ENCODE measurements around the gene MMP13. TPM values are rescaled to one million over a fixed set of nuclear protein-coding genes. Genes with fewer than 3 reads are reported as not detected.
"Not testable (repeated sequence)": the region's sequence is repeated elsewhere in the genome, so short reads cannot be mapped to it uniquely, and the experiment has no call there.

Gene MMP13
- total RNA-seq (not detected in 2 replicates), polyA plus RNA-seq (not detected in 2 replicates)

DNA sequence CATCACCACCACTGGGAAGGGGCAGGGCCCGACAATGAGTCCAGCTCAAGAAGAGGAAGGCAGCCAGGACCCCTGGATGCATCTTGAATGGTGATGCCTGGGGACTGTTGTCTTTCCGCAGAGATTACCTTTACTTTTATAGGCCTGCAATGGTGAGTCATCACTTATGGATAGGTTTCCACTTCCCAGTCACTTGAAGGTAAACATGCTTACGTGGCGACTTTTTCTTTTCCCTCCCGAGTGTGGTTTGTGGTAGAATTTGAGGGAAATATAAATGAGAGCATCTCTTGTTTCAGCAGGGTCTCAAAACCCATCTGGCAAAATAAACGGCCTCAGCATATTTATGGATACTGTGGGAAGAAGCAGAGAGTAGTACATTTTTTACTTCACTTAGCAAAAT, at the start of gene MMP13:
TSS of gene MMP13 (minus strand) at position 109 of the 400 bp plus-strand sequence. CDS start at position 82, 27 bp downstream.
- DNase-seq (ENCODE audit: low read depth in 1 of 2, low spot score in 1 of 2): no peak
- Histone ChIP-seq H3K4me1 (ENCODE audit: low read depth) (no peaks in the 10 kb centered on the region), H3K36me3 (no peaks in the 10 kb centered on the region), H3K27ac (no peak within 1 kb of the TSS), H3K4me3 (no peak within 1 kb of the TSS), H3K9me3 (ENCODE audit: low read depth) (no peaks in the 10 kb centered on the region), H3K27me3 (no peaks in the 10 kb centered on the region)
- TF ChIP-seq, protein P1, sequence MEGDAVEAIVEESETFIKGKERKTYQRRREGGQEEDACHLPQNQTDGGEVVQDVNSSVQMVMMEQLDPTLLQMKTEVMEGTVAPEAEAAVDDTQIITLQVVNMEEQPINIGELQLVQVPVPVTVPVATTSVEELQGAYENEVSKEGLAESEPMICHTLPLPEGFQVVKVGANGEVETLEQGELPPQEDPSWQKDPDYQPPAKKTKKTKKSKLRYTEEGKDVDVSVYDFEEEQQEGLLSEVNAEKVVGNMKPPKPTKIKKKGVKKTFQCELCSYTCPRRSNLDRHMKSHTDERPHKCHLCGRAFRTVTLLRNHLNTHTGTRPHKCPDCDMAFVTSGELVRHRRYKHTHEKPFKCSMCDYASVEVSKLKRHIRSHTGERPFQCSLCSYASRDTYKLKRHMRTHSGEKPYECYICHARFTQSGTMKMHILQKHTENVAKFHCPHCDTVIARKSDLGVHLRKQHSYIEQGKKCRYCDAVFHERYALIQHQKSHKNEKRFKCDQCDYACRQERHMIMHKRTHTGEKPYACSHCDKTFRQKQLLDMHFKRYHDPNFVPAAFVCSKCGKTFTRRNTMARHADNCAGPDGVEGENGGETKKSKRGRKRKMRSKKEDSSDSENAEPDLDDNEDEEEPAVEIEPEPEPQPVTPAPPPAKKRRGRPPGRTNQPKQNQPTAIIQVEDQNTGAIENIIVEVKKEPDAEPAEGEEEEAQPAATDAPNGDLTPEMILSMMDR (IDR thresholded peaks at IDR 0.05; ENCODE audit: low read depth, low read length): no peak

DNA sequence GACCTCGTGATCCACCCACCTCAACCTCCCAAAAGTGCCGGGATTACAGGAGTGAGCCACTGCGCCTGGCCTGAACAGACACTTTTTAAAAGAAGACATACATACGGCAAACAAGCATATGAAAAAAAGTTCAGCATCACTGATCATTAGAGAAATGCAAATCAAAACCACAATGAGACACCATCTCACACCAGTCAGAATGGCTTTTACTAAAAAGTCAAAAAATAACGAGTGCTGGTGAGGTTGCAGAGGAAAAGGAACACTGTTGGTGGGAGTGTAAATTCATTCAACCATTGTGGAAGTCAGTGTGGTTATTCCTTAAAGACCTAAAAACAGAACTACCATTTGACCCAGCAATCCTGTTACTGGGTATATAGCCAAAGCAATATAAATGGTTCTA, 48.7 kb upstream of the MMP13 start:
- H3K27ac ChIP-seq; H3K9me3 ChIP-seq (ENCODE audit: low read depth); H3K4me3 ChIP-seq; H3K27me3 ChIP-seq; H3K36me3 ChIP-seq; DNase-seq (ENCODE audit: low read depth in 1 of 2, low spot score in 1 of 2); H3K4me1 ChIP-seq (ENCODE audit: low read depth): not testable (repeated sequence)

DNA sequence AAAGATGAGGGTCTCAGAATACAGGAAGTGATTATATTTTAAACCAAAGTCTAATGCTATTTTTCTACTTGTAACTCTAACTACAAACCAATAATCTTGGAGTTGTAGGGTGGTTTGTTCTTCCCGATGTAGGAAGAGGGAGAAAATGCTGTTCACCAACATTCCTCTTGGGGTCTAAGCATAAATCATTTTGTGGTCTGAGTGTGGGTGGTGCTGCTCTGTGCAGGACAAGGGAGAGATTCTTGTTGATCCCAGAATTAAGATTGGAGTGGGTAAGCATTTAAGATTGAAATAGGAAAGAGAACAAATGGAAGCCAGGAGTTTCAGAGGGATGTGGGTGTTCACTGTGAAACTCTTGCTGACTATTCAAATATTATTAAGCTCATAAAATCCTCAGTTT, 38.6 kb upstream of the MMP13 start:
- H3K36me3 ChIP-seq: no peaks in the 10 kb centered on the region
- no peaks in the 10 kb centered on the region for H3K27me3 ChIP-seq
- H3K27ac ChIP-seq: no peak overlapping the region
- no peaks in the 10 kb centered on the region for H3K4me1 ChIP-seq (ENCODE audit: low read depth)
- H3K4me3 ChIP-seq: no peak overlapping the region
- TF ChIP-seq, protein P1 (IDR thresholded peaks at IDR 0.05; ENCODE audit: low read depth, low read length): no peak
- H3K9me3 ChIP-seq (ENCODE audit: low read depth): no peaks in the 10 kb centered on the region
- no peak for DNase-seq (ENCODE audit: low read depth in 1 of 2, low spot score in 1 of 2)

DNA sequence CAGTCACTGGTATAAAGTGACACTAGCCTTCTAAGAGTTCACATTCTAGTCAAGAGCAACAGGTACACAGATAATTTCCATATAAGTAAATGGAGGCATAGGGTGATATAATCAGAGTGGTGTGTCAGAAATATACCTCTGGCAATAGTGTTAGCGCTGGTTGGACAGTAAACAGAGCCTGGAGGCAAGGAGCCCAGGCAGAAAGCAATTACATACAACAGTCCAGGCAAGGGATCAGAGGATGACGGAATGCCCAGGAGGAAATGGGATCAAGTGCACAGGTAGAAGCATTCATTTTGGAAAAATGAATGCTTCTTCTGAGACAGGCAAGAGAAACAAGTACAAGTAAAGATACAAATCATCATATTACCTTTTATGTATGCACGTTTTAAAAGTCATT, 36.2 kb upstream of the MMP13 start:
- DNase-seq (ENCODE audit: low read depth in 1 of 2, low spot score in 1 of 2): no peak
- H3K4me3 ChIP-seq: no peak overlapping the region
- H3K27me3 ChIP-seq: no peaks in the 10 kb centered on the region
- no peaks in the 10 kb centered on the region for H3K9me3 ChIP-seq (ENCODE audit: low read depth)
- H3K4me1 ChIP-seq (ENCODE audit: low read depth): no peaks in the 10 kb centered on the region
- no peak overlapping the region for H3K27ac ChIP-seq
- TF ChIP-seq, protein P1 (IDR thresholded peaks at IDR 0.05; ENCODE audit: low read depth, low read length): no peak
- no peaks in the 10 kb centered on the region for H3K36me3 ChIP-seq

DNA sequence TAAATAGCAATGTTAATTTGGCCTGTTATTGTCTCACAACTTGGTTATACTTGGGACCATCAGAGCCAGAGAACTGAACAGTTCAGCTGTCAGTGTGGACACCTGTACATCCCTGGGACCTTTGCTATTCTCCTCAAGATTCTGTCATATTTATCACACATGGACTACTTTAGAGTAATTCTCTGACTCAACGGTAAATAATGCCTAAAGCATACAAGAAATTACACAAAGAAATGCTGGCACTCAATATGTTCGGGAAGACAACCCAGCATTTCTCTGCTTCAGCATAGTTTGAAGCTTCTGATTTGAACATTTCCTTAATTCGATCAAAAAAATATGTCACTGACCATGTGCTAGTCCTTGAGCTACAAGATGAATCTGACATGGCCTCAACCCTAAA, 34.6 kb upstream of the MMP13 start:
- Histone ChIP-seq H3K9me3 (ENCODE audit: low read depth) (no peaks in the 10 kb centered on the region), H3K4me1 (ENCODE audit: low read depth) (no peaks in the 10 kb centered on the region), H3K27ac (no peak overlapping the region), H3K4me3 (no peak overlapping the region), H3K36me3 (no peaks in the 10 kb centered on the region), H3K27me3 (no peaks in the 10 kb centered on the region)
- DNase-seq (ENCODE audit: low read depth in 1 of 2, low spot score in 1 of 2): no peak
- TF ChIP-seq, protein P1 (IDR thresholded peaks at IDR 0.05; ENCODE audit: low read depth, low read length): no peak

DNA sequence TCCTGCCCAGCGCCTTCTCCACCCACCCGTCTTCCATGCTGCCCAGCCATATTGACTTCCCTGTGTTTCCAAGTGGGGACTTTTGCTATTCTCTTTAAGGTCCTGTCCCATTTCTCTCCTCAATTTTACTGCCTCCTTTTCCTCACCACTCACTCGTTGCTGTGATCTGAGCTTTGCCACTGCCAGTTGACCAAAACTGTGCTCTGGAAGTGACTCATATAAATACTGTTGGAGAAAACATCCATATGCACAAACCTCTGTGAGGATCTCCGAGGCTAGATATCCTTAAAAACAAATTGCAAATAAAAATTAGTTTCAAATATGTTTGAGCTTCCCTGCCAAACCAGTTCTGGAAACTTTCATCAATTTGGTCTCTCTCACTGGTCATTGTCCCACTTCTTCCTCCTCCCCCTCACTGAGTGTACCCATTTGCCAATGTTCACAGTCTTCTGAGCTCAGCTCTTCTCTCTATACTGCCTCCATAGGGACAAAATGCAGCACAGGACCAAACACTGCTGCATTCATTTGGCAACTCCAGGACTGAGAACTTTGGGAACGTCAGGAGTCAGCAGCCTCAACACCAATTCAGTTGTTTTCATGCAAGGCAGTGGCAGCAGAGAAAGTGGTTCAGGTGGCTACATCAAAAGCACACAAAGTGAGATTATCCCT, 34.0 kb upstream of the MMP13 start:
- TF ChIP-seq, protein P1 (IDR thresholded peaks at IDR 0.05; ENCODE audit: low read depth, low read length): no peak
- H3K9me3 ChIP-seq (ENCODE audit: low read depth): no peaks in the 10 kb centered on the region
- H3K27ac ChIP-seq: no peak overlapping the region
- no peak overlapping the region for H3K4me3 ChIP-seq
- DNase-seq (ENCODE audit: low read depth in 1 of 2, low spot score in 1 of 2): no peak
- H3K4me1 ChIP-seq (ENCODE audit: low read depth): no peaks in the 10 kb centered on the region
- H3K27me3 ChIP-seq: no peaks in the 10 kb centered on the region
- no peaks in the 10 kb centered on the region for H3K36me3 ChIP-seq
